Peyer's patch (tissue), 4 donors: ENCODE results near the gene OPRL1. TPM values are rescaled to one million over a fixed set of nuclear protein-coding genes. Genes with fewer than 3 reads are reported as not detected.

ENCODE experiments used
- DNase-seq, 3 donors: peaks; one replicate each; pipeline ENCODE4 v3.0.0-alpha.2; 2017 to 2019
- H3K27ac ChIP-seq, 4 donors: fragments of 200-600 bp; sonication (generic); one replicate each; pipeline ENCODE4 v1.5.1; 2016 to 2019
- H3K27me3 ChIP-seq, 2 donors: fragments of 200-600 bp; sonication (generic); one replicate each; pipeline ENCODE4 v1.5.1; 2019
- H3K36me3 ChIP-seq, 3 donors: fragments of 200-600 bp; sonication (generic); one replicate each; pipeline ENCODE4 v1.5.1; 2016 to 2019
- H3K4me1 ChIP-seq, 4 donors: fragments of 200-600 bp; sonication (generic); one replicate each; pipeline ENCODE4 v1.5.1; 2016 to 2019
- H3K4me3 ChIP-seq, 4 donors: fragments of 200-600 bp; sonication (generic); 1 replicate in 3 of 4; 2 replicates in 1 of 4; pipeline ENCODE4 v1.5.1; 2016 to 2019; ENCODE audit warnings: mild to moderate bottlenecking in 1 of 4
- H3K9me3 ChIP-seq, 4 donors: fragments of 200-600 bp; sonication (generic); one replicate each; pipeline ENCODE4 v1.5.1; 2016 to 2019; ENCODE audit warnings: mild to moderate bottlenecking in 1 of 4
- CTCF ChIP-seq, 6 experiments: fragments of 450-650 bp in 4 of 6; fragments of 200-600 bp in 2 of 6; sonication (generic) in 1 of 6; IDR thresholded peaks; one replicate each; pipeline ENCODE4 v1.5.1; 2017 to 2019; ENCODE audit warnings: antibody characterized with exemption in 6 of 6, mild to moderate bottlenecking in 3 of 6, moderate library complexity in 1 of 6
- POLR2A ChIP-seq, 2 donors: fragments of 450-650 bp; IDR thresholded peaks; one replicate each; pipeline ENCODE4 v1.5.1; 2017; ENCODE audit warnings: antibody characterized with exemption in 2 of 2, mild to moderate bottlenecking in 2 of 2, moderate library complexity in 2 of 2
- total RNA-seq, 4 donors: library from RNA; depleted of rRNA; stranded (reverse); fragments of >200 nt; gene quantifications; one replicate each; pipeline ENCODE4 v1.1.0, GENCODE V29; 2016

The OPRL1 gene
- total RNA-seq, 4 donors from 2014 or later, result 0.27 TPM; not detected in 3

GRCh38 chr20:64113444-64113775 is 33.5 kb downstream of the OPRL1 start:
- Histone ChIP-seq H3K4me1 (no peaks in the 10 kb centered on the region), H3K9me3 (no peaks in the 10 kb centered on the region), H3K4me3 (no peak overlapping the region), H3K27me3 (no peaks in the 10 kb centered on the region), H3K27ac (no peak overlapping the region), H3K36me3 (no peaks in the 10 kb centered on the region)
- no peak for TF ChIP-seq POLR2A (IDR thresholded peaks at IDR 0.05)
- no peak for TF ChIP-seq CTCF (IDR thresholded peaks at IDR 0.05)
- DNase-seq, result peak in 2 of 3 donors; percentile 24

GRCh38 chr20:64113796-64114355 is 34.0 kb downstream of the OPRL1 start:
- Histone ChIP-seq H3K27ac (no peak overlapping the region), H3K4me1 (no peaks in the 10 kb centered on the region), H3K4me3 (no peak overlapping the region), H3K27me3 (no peaks in the 10 kb centered on the region), H3K36me3 (no peaks in the 10 kb centered on the region), H3K9me3 (no peaks in the 10 kb centered on the region)
- no peak for TF ChIP-seq POLR2A (IDR thresholded peaks at IDR 0.05)
- TF ChIP-seq CTCF (IDR thresholded peaks at IDR 0.05), result no peak
- peak; percentile 13 to 35 (median 30) for DNase-seq

- H3K27ac ChIP-seq, result no peak overlapping the region
- DNase-seq, result peak; percentile 14 to 41 (median 40)
- H3K4me1 ChIP-seq, result no peaks in the 10 kb centered on the region
- H3K9me3 ChIP-seq, result no peaks in the 10 kb centered on the region
- H3K36me3 ChIP-seq, result no peaks in the 10 kb centered on the region
- no peak for TF ChIP-seq POLR2A (IDR thresholded peaks at IDR 0.05)
- no peak for TF ChIP-seq CTCF (IDR thresholded peaks at IDR 0.05)
- H3K27me3 ChIP-seq, result no peaks in the 10 kb centered on the region
- no peak overlapping the region for H3K4me3 ChIP-seq
Observed at GRCh38 chr20:64114356-64114971, 34.6 kb downstream of the OPRL1 start.

- H3K27me3 ChIP-seq, result no peaks in the 10 kb centered on the region
Observed at GRCh38 chr20:64115171-64115911, 35.5 kb downstream of the OPRL1 start.

GRCh38 chr20:64116016-64116415 is 36.1 kb downstream of the OPRL1 start:
- Histone ChIP-seq H3K9me3 (no peaks in the 10 kb centered on the region), H3K4me3 (no peak overlapping the region), H3K27ac (no peak overlapping the region), H3K36me3 (no peaks in the 10 kb centered on the region), H3K27me3 (no peaks in the 10 kb centered on the region), H3K4me1 (peaks cover 0 to 5% (median 0%) of the 10 kb centered on the region in 4 donors)
- peak; percentile 13 to 37 (median 35) for DNase-seq
- no peak for TF ChIP-seq POLR2A (IDR thresholded peaks at IDR 0.05)
- no peak for TF ChIP-seq CTCF (IDR thresholded peaks at IDR 0.05)

More at GRCh38 chr20:64115171-64115911, 35.5 kb downstream of the OPRL1 start:
- no peak for TF ChIP-seq POLR2A (IDR thresholded peaks at IDR 0.05)
- no peak for TF ChIP-seq CTCF (IDR thresholded peaks at IDR 0.05)
- Histone ChIP-seq H3K27ac (no peak overlapping the region), H3K4me3 (no peak overlapping the region), H3K9me3 (no peaks in the 10 kb centered on the region), H3K4me1 (peaks cover 0 to 4% (median 0%) of the 10 kb centered on the region in 4 donors), H3K36me3 (no peaks in the 10 kb centered on the region)
- peak; percentile 14 to 41 (median 28) for DNase-seq
